ENCODE measurements around the gene NBAS. TPM values are rescaled to one million over a fixed set of nuclear protein-coding genes. Genes with fewer than 3 reads are reported as not detected.

The NBAS gene
- total RNA-seq, 1 donor from 2014 or later: 57.6 TPM

GRCh38 chr2:15246870-15247269, 314.3 kb downstream of the NBAS start:
- Mint-ChIP-seq H3K36me3 (ENCODE audit: low read depth, unreplicated experiment) (peaks cover 13% of the 10 kb centered on the region), H3K9me3 (ENCODE audit: unreplicated experiment) (peaks cover 6% of the 10 kb centered on the region), H3K4me1 (ENCODE audit: low read depth, unreplicated experiment) (peaks cover 12% of the 10 kb centered on the region), H3K27me3 (ENCODE audit: low read depth, unreplicated experiment) (no peaks in the 10 kb centered on the region), H3K27ac (ENCODE audit: unreplicated experiment) (no peak overlapping the region), H3K4me3 (ENCODE audit: unreplicated experiment) (no peak overlapping the region)
- Histone ChIP-seq H2AFZ (ENCODE audit: low read depth, low read length) (no peak overlapping the region), H3K36me3 (ENCODE audit: insufficient read depth, low read length) (no peaks in the 10 kb centered on the region), H3K4me3 (ENCODE audit: insufficient read depth, low read depth, low read length) (no peak overlapping the region), H3K79me2 (ENCODE audit: insufficient read depth, low read length) (no peaks in the 10 kb centered on the region), H3K4me2 (ENCODE audit: low read length) (no peak overlapping the region), H3K27ac (ENCODE audit: low read depth, low read length) (no peak overlapping the region), H4K20me1 (ENCODE audit: insufficient read depth, low read length) (peaks cover 30% of the 10 kb centered on the region), H3K9ac (ENCODE audit: low read length) (no peak overlapping the region), H3K4me1 (ENCODE audit: insufficient read depth, low read length) (peaks cover 5% of the 10 kb centered on the region), H3K27me3 (ENCODE audit: insufficient read depth, low read length) (no peaks in the 10 kb centered on the region), H3K9me3 (ENCODE audit: insufficient read depth, low read depth, low read length) (no peaks in the 10 kb centered on the region)
- TF ChIP-seq CTCF (IDR thresholded peaks at IDR 0.05; ENCODE audit: insufficient read depth, low read depth, low read length): no peak
- no peak for TF ChIP-seq EZH2 (IDR thresholded peaks at IDR 0.05; ENCODE audit: insufficient read depth, low read length)
- no peak for FAIRE-seq
- DNase-seq (ENCODE audit: low read depth): no peak

DNA sequence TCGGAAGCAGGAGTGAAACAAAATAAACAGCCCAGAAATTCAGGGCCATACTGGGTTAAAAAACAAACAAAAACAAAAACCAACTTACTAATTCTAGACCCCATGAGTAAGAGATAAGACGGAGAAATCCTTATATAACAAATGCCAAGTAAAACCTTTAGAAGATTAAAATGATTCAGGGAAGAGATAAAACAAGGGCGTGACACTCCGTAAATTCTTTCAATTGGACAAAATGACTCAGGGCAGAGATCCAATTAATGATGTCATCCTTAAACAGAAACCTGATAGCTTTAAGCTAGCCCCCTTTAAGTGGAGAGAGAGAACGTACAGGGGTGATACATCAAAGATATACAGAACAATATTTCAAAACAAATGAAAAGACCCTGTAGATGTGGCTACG, 317.4 kb downstream of the NBAS start:
- DNase-seq (ENCODE audit: low read depth): peak; percentile 71
- no peak for FAIRE-seq
- H3K4me3 ChIP-seq (ENCODE audit: insufficient read depth, low read depth, low read length): no peak overlapping the region
- peak overlapping the region; percentile 36 for H3K4me2 ChIP-seq (ENCODE audit: low read length)
- H3K27ac ChIP-seq (ENCODE audit: low read depth, low read length): no peak overlapping the region
- H3K36me3 ChIP-seq (ENCODE audit: insufficient read depth, low read length): no peaks in the 10 kb centered on the region
- peaks cover 5% of the 10 kb centered on the region for H3K4me1 ChIP-seq (ENCODE audit: insufficient read depth, low read length)
- H3K4me1 Mint-ChIP-seq (ENCODE audit: low read depth, unreplicated experiment): peaks cover 12% of the 10 kb centered on the region
- no peaks in the 10 kb centered on the region for H3K27me3 Mint-ChIP-seq (ENCODE audit: low read depth, unreplicated experiment)
- TF ChIP-seq CTCF (IDR thresholded peaks at IDR 0.05; ENCODE audit: insufficient read depth, low read depth, low read length): no peak
- H3K36me3 Mint-ChIP-seq (ENCODE audit: low read depth, unreplicated experiment): peaks cover 13% of the 10 kb centered on the region
- H3K27me3 ChIP-seq (ENCODE audit: insufficient read depth, low read length): no peaks in the 10 kb centered on the region
- H3K4me3 Mint-ChIP-seq (ENCODE audit: unreplicated experiment): no peak overlapping the region
- H2AFZ ChIP-seq (ENCODE audit: low read depth, low read length): peak overlapping the region; percentile 9
- no peaks in the 10 kb centered on the region for H3K9me3 Mint-ChIP-seq (ENCODE audit: unreplicated experiment)
- H3K9ac ChIP-seq (ENCODE audit: low read length): no peak overlapping the region
- peak overlapping the region; percentile 88 for H3K27ac Mint-ChIP-seq (ENCODE audit: unreplicated experiment)
- H4K20me1 ChIP-seq (ENCODE audit: insufficient read depth, low read length): peaks cover 27% of the 10 kb centered on the region
- no peaks in the 10 kb centered on the region for H3K79me2 ChIP-seq (ENCODE audit: insufficient read depth, low read length)
- H3K9me3 ChIP-seq (ENCODE audit: insufficient read depth, low read depth, low read length): no peaks in the 10 kb centered on the region

DNA sequence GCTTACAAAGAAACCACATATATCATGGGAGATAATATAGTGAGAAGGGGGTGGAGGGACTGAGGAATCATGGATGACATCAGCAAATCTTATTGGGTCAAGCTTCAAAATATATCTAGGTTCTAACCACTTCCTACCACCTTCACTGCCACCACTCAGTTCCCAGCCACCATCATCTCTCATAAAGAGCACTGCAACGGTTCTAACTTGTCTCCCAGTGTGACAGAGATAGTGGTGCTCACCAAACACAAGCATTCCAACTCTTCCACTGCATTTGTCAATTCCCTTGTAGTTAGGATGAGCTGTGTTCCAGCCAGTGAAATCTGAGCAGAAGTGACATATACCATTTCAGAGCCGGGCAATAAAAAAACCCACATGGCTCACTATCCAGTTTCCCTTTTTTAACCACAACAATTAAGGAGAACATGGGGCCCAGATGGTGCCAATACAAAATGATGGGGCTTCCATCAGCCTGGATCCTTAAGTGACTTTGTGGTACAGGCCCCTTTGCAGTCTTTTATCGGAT, 318.1 kb downstream of the NBAS start:
- no peak for FAIRE-seq
- Mint-ChIP-seq H3K4me3 (ENCODE audit: unreplicated experiment) (no peak overlapping the region), H3K27ac (ENCODE audit: unreplicated experiment) (peak overlapping the region; percentile 15), H3K4me1 (ENCODE audit: low read depth, unreplicated experiment) (peaks cover 12% of the 10 kb centered on the region), H3K36me3 (ENCODE audit: low read depth, unreplicated experiment) (peaks cover 14% of the 10 kb centered on the region), H3K27me3 (ENCODE audit: low read depth, unreplicated experiment) (no peaks in the 10 kb centered on the region), H3K9me3 (ENCODE audit: unreplicated experiment) (no peaks in the 10 kb centered on the region)
- TF ChIP-seq CTCF (IDR thresholded peaks at IDR 0.05; ENCODE audit: insufficient read depth, low read depth, low read length) (no peak), EZH2 (IDR thresholded peaks at IDR 0.05; ENCODE audit: insufficient read depth, low read length) (no peak)
- H3K9ac ChIP-seq (ENCODE audit: low read length): no peak overlapping the region
- peaks cover 26% of the 10 kb centered on the region for H4K20me1 ChIP-seq (ENCODE audit: insufficient read depth, low read length)
- H3K4me2 ChIP-seq (ENCODE audit: low read length): no peak overlapping the region
- no peak overlapping the region for H3K4me3 ChIP-seq (ENCODE audit: insufficient read depth, low read depth, low read length)
- H3K79me2 ChIP-seq (ENCODE audit: insufficient read depth, low read length): no peaks in the 10 kb centered on the region
- no peak overlapping the region for H3K27ac ChIP-seq (ENCODE audit: low read depth, low read length)
- H3K9me3 ChIP-seq (ENCODE audit: insufficient read depth, low read depth, low read length): no peaks in the 10 kb centered on the region
- H3K36me3 ChIP-seq (ENCODE audit: insufficient read depth, low read length): no peaks in the 10 kb centered on the region
- H3K4me1 ChIP-seq (ENCODE audit: insufficient read depth, low read length): peaks cover 5% of the 10 kb centered on the region
- DNase-seq (ENCODE audit: low read depth): no peak
- H3K27me3 ChIP-seq (ENCODE audit: insufficient read depth, low read length): no peaks in the 10 kb centered on the region
- H2AFZ ChIP-seq (ENCODE audit: low read depth, low read length): no peak overlapping the region

All from astrocyte (in vitro differentiated cells and primary cell).